DLD1 (cell line): ENCODE results near the gene MGAT5.
"Not testable (repeated sequence)": the region's sequence is repeated elsewhere in the genome, so short reads cannot be mapped to it uniquely, and the experiment has no call there.

Experiments used
- in situ Hi-C: cut with HindIII; loops from 2 replicates; pipeline ENCODE4 v1.10.0; 2017; ENCODE audit warnings: low sequenced_read_pairs

Gene MGAT5

GRCh38 chr2:134276381-134277172, 22.7 kb downstream of the MGAT5 start:
- in situ Hi-C loops: no loop called here

- in situ Hi-C loops: no loop called here
Observed at GRCh38 chr2:134277223-134277622, 23.4 kb downstream of the MGAT5 start.

GRCh38 chr2:134278553-134278952, 24.7 kb downstream of the MGAT5 start:
- in situ Hi-C loops: no loop called here

- in situ Hi-C loops: no loop called here
Observed at GRCh38 chr2:134279417-134279816, 25.5 kb downstream of the MGAT5 start.

- in situ Hi-C loops: no loop called here
Observed at GRCh38 chr2:134280231-134280630, 26.4 kb downstream of the MGAT5 start.

GRCh38 chr2:134280726-134281125, 26.9 kb downstream of the MGAT5 start:
- in situ Hi-C loops: no loop called here

- in situ Hi-C loops: no loop called here
Observed at GRCh38 chr2:134281815-134282419, 28.0 kb downstream of the MGAT5 start.

GRCh38 chr2:134282629-134283400, 28.9 kb downstream of the MGAT5 start:
- in situ Hi-C loops: no loop called here

- in situ Hi-C loops: no loop called here
Observed at GRCh38 chr2:134283661-134284060, 29.8 kb downstream of the MGAT5 start.

GRCh38 chr2:134284119-134284670, 30.3 kb downstream of the MGAT5 start:
- in situ Hi-C loops: no loop called here

- in situ Hi-C loops: no loop called here
Observed at GRCh38 chr2:134287323-134287722, 33.5 kb downstream of the MGAT5 start.

GRCh38 chr2:134288814-134289213, 34.9 kb downstream of the MGAT5 start:
- in situ Hi-C loops: no loop called here

- in situ Hi-C loops: no loop called here
Observed at GRCh38 chr2:134289225-134289624, 35.4 kb downstream of the MGAT5 start.

GRCh38 chr2:134290358-134290757, 36.5 kb downstream of the MGAT5 start:
- in situ Hi-C loops: no loop called here

- in situ Hi-C loops: no loop called here
Observed at GRCh38 chr2:134292514-134292913, 38.6 kb downstream of the MGAT5 start.

GRCh38 chr2:134293719-134294537, 40.1 kb downstream of the MGAT5 start:
- in situ Hi-C loops: no loop called here

- in situ Hi-C loops: not testable (repeated sequence)
Observed at GRCh38 chr2:134294598-134294997, 40.7 kb downstream of the MGAT5 start.

GRCh38 chr2:134295441-134295840, 41.6 kb downstream of the MGAT5 start:
- in situ Hi-C loops: no loop called here

GRCh38 chr2:134296301-134296700, 42.4 kb downstream of the MGAT5 start:
- in situ Hi-C loops: no loop called here

- in situ Hi-C loops: no loop called here
Observed at GRCh38 chr2:134299334-134299733, 45.5 kb downstream of the MGAT5 start.

- in situ Hi-C loops: no loop called here
Observed at GRCh38 chr2:134300585-134300984, 46.7 kb downstream of the MGAT5 start.
